Gastroesophageal sphincter (tissue), 3 donors: ENCODE measurements around the gene PRSS56.

ENCODE experiments used
- CTCF ChIP-seq, 4 experiments: fragments of 200-600 bp in 2 of 4; fragments of 450-650 bp in 2 of 4; sonication (generic) in 1 of 4; IDR thresholded peaks; one replicate each; pipeline ENCODE4 v1.5.1; 2017 to 2019; ENCODE audit warnings: antibody characterized with exemption in 4 of 4, mild to moderate bottlenecking in 2 of 4, moderate library complexity in 2 of 4
- EP300 ChIP-seq: sonication (generic); formaldehyde crosslinking; IDR thresholded peaks from one replicate; pipeline ENCODE4 v1.6.1; 2017; ENCODE audit warnings: antibody characterized with exemption, mild to moderate bottlenecking
- POLR2A ChIP-seq, 2 donors: fragments of 450-650 bp; IDR thresholded peaks; one replicate each; pipeline ENCODE4 v1.6.1; 2017; ENCODE audit warnings: antibody characterized with exemption in 2 of 2, mild to moderate bottlenecking in 2 of 2, moderate library complexity in 1 of 2

DNA sequence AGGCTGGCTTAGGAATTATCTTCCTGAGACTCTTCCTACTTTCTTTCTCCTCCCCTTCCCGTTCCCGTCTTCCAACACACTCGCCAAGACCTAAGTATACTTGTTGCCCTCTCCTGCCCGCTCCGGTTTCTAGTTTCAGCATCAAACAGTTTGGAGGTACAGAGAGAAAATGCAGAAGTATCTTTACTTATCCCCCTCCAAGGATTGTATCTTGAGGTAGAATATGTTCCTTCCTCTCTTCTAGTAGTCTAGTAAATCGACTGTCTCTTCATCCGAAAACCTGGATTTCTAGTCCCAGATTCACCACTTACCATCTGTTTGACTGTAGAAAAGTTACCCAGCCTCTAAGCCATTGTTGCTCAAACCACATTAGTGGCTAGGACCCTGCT lies 31.1 kb downstream of the PRSS56 start:
- no peak for TF ChIP-seq EP300
- TF ChIP-seq CTCF (IDR thresholded peaks at IDR 0.05), result no peak
- no peak for TF ChIP-seq POLR2A (IDR thresholded peaks at IDR 0.05)
